ENCODE results near the gene TBC1D10A.

The TBC1D10A gene

GRCh38 chr22:30299322-30299721 is 27.4 kb downstream of the TBC1D10A start:
- no peak for DNase-seq (ENCODE audit: low read depth)

GRCh38 chr22:30297991-30298701 is 28.6 kb downstream of the TBC1D10A start:
- no peak for DNase-seq (ENCODE audit: low read depth)

- DNase-seq (ENCODE audit: low read depth): no peak
Measured at GRCh38 chr22:30297276-30297990, 29.3 kb downstream of the TBC1D10A start.

GRCh38 chr22:30296833-30297232 is 29.9 kb downstream of the TBC1D10A start:
- DNase-seq (ENCODE audit: low read depth): no peak

- no peak for DNase-seq (ENCODE audit: low read depth)
Measured at GRCh38 chr22:30296324-30296723, 30.4 kb downstream of the TBC1D10A start.

GRCh38 chr22:30295576-30295975 is 31.2 kb downstream of the TBC1D10A start:
- DNase-seq (ENCODE audit: low read depth): no peak

- no peak for DNase-seq (ENCODE audit: low read depth)
Measured at GRCh38 chr22:30294830-30295229, 31.9 kb downstream of the TBC1D10A start.

GRCh38 chr22:30294066-30294465 is 32.7 kb downstream of the TBC1D10A start:
- DNase-seq (ENCODE audit: low read depth): no peak

- DNase-seq (ENCODE audit: low read depth): no peak
Measured at GRCh38 chr22:30293026-30293425, 33.7 kb downstream of the TBC1D10A start.

- DNase-seq (ENCODE audit: low read depth): no peak
Measured at GRCh38 chr22:30292069-30292970, 34.4 kb downstream of the TBC1D10A start.

- DNase-seq (ENCODE audit: low read depth): no peak
Measured at GRCh38 chr22:30291058-30291892, 35.5 kb downstream of the TBC1D10A start.

- DNase-seq (ENCODE audit: low read depth): no peak
Measured at GRCh38 chr22:30290342-30291057, 36.2 kb downstream of the TBC1D10A start.

- no peak for DNase-seq (ENCODE audit: low read depth)
Measured at GRCh38 chr22:30289980-30290313, 36.8 kb downstream of the TBC1D10A start.

GRCh38 chr22:30289141-30289979 is 37.4 kb downstream of the TBC1D10A start, which contains the start of gene CASTOR1:
Gene CASTOR1 (minus strand): TSS chr22:30289505. CDS start chr22:30289497, 8 bp downstream.
- peak; percentile 98 for DNase-seq (ENCODE audit: low read depth)

- no peak for DNase-seq (ENCODE audit: low read depth)
Measured at GRCh38 chr22:30288419-30289140, 38.2 kb downstream of the TBC1D10A start.

GRCh38 chr22:30287648-30288418 is 38.9 kb downstream of the TBC1D10A start:
- DNase-seq (ENCODE audit: low read depth): peak; percentile 79

- DNase-seq (ENCODE audit: low read depth): no peak
Measured at GRCh38 chr22:30286813-30287647, 39.7 kb downstream of the TBC1D10A start.

GRCh38 chr22:30286331-30286730 is 40.4 kb downstream of the TBC1D10A start:
- DNase-seq (ENCODE audit: low read depth): no peak

Measured in stromal cell of bone marrow (primary cell).